ENCODE measurements around the gene RBBP7. TPM values are rescaled to one million over a fixed set of nuclear protein-coding genes. Genes with fewer than 3 reads are reported as not detected.

RBBP7 gene
- total and polyA plus RNA-seq, 10 of the 15 experiments (the other 5 are each of a cell fraction or from before 2014, with no cell fraction given), result 95.3 to 277 (median 194) TPM

- Histone ChIP-seq H3K36me3 (ENCODE audit: control insufficient read depth in 2 of 2, insufficient read depth in 2 of 2, low read length in 1 of 2) (peaks cover 7 to 16% of the 10 kb centered on the region in 2 experiments), H4K20me1 (ENCODE audit: control insufficient read depth, insufficient read depth) (no peaks in the 10 kb centered on the region; the same call in 1 of the 2 replicates), H2AFZ (ENCODE audit: control insufficient read depth, low read depth, low read length) (no peak overlapping the region), H3K4me1 (ENCODE audit: control insufficient read depth, insufficient read depth, low read length) (no peaks in the 10 kb centered on the region), H3K27me3 (replicated peaks in 1 of 2; ENCODE audit: control insufficient read depth in 2 of 2, insufficient read depth in 2 of 2, low read length in 1 of 2) (no peaks in the 10 kb centered on the region), H3K79me2 (ENCODE audit: control insufficient read depth, insufficient read depth, low read length) (no peaks in the 10 kb centered on the region), H3K4me2 (ENCODE audit: control insufficient read depth, insufficient read depth) (no peak overlapping the region), H3K9me3 (replicated peaks; ENCODE audit: control insufficient read depth, insufficient read depth, low read length) (no peaks in the 10 kb centered on the region), H3K9ac (ENCODE audit: control insufficient read depth, insufficient read depth, low read length) (no peak overlapping the region), H3K4me3 (no peak overlapping the region), H3K27ac (ENCODE audit: control insufficient read depth, insufficient read depth) (no peak overlapping the region)
- TF ChIP-seq ATF3 (IDR thresholded peaks at IDR 0.05; ENCODE audit: borderline replicate concordance, extremely low read depth, low read depth, low read length) (no peak), SMC3 (IDR thresholded peaks at IDR 0.05; ENCODE audit: borderline replicate concordance, low read length) (peak; percentile 27; the same call in 1 of the 2 replicates), ZBTB40 (IDR thresholded peaks at IDR 0.05; ENCODE audit: borderline replicate concordance) (peak; percentile 80), YY1 (IDR thresholded peaks at IDR 0.05; ENCODE audit: low read depth, low read length) (peak; percentile 63; the same call in 1 of the 2 replicates), RAD21 (IDR thresholded peaks at IDR 0.05; ENCODE audit: insufficient read depth, low read depth, low read length) (peak; percentile 65), CTCF (IDR thresholded peaks at IDR 0.05 in 2 of 3, conservative IDR thresholded peaks at IDR 0.05 in 1 of 3; ENCODE audit: control insufficient read depth in 2 of 3, extremely low read depth in 1 of 3, insufficient read depth in 1 of 3, low read depth in 3 of 3, low read length in 3 of 3) (peak; percentile 37 to 68 (median 60); a peak in 5 of 6 replicates), MEF2B (IDR thresholded peaks at IDR 0.05; ENCODE audit: partially characterized antibody, poor library complexity, severe bottlenecking) (no peak)
- BruUV-seq (replicated peaks), result no TSS peak
- ChIA-PET POLR2A (no interaction called here), SMC1A (ENCODE audit: uncharacterized antibody, unreplicated experiment) (interaction anchor here (0.6 to 3.4 kb wide), 19 partner anchors 9 to 707 kb away, joined by 3 to 52 read pairs (median 4); no protein-coding TSS in a partner anchor), CTCF (interaction anchor here (0.7 to 4.8 kb wide), 27 partner anchors 9 to 766 kb away, joined by 3 to 78 read pairs (median 4); no protein-coding TSS in a partner anchor), RAD21 (ENCODE audit: unreplicated experiment) (interaction anchor here (0.6 to 3.1 kb wide), 14 partner anchors 9 to 257 kb away, joined by 3 to 24 read pairs (median 4); no protein-coding TSS in a partner anchor)
- intact Hi-C loops (cut with micrococcal nuclease; ENCODE audit: unreplicated experiment), result loop anchor here (1.0 kb wide), 2 partner anchors 66 to 220 kb away; no protein-coding TSS in a partner anchor
- ATAC-seq (peak; percentile 76), DNase-seq (ENCODE audit: low read depth, low spot score) (no peak), FAIRE-seq (peak; percentile 49)
- in situ Hi-C loops (cut with MboI), result loop anchor here (10.0 kb wide), 1 partner anchor 859 kb away; no protein-coding TSS in a partner anchor
- WGBS (ENCODE audit: insufficient coverage, insufficient replicate concordance, low lambda C conversion rate, missing lambda C conversion rate), result 22% methylated on average over 3 of the region's 3 CpGs
Observed at GRCh38 chrX:16826207-16826606, 44.0 kb downstream of the RBBP7 start.

All from GM12878 (cell line).